GM12878 (cell line): ENCODE measurements around the gene DNAJB6. TPM values are rescaled to one million over a fixed set of nuclear protein-coding genes. Genes with fewer than 3 reads are reported as not detected.

Experiments
- ATAC-seq: fragments of 200-7000 bp; cut with Tn5 transposase; 3 replicates; pipeline ENCODE4 v1.9.1; 2020; ENCODE audit warnings: mild to moderate bottlenecking, moderate library complexity
- BruUV-seq: library from RNA; stranded (reverse); fragments of 400-500 nt; replicated peaks from 2 replicates; lab custom pipeline; 2021; lab: Mats Ljungman, UMichigan
- CTCF ChIA-PET: fragments of 300-600 bp; sonication (Branson Sonifier 250); formaldehyde crosslinking; extraction: SDS; loops from one replicate; lab custom pipeline; 2021; ENCODE audit warnings: inconsistent platforms; lab: Yijun Ruan, JAX
- POLR2A ChIA-PET: fragments of 350-600 bp; formaldehyde crosslinking; extraction: SDS; loops from one replicate; lab custom pipeline; 2021; ENCODE audit warnings: inconsistent platforms; lab: Charles Lee
- RAD21 ChIA-PET: fragments of 300-600 bp; sonication (Branson Sonifier 250); formaldehyde crosslinking; loops from one replicate; lab custom pipeline; 2023; ENCODE audit warnings: antibody characterized with exemption; ENCODE audit not compliant: unreplicated experiment; lab: Charles Lee
- SMC1A ChIA-PET: fragments of 300-600 bp; sonication (Branson Sonifier 250); formaldehyde crosslinking; loops from one replicate; lab custom pipeline; 2023; ENCODE audit not compliant: unreplicated experiment, uncharacterized antibody; lab: Charles Lee
- DNase-seq: peaks from one replicate; pipeline ENCODE4 v3.0.0-alpha.2; 2011; ENCODE audit warnings: low read depth, low spot score
- FAIRE-seq: peaks from 3 replicates; lab custom pipeline; 2011; peaks lifted over from hg19 to GRCh38; lab: Jason Lieb, UNC
- H2AFZ ChIP-seq: 2 replicates; pipeline ENCODE4 v1.6.0; 2011; ENCODE audit warnings: low read depth, low read length, control low read depth; ENCODE audit not compliant: control insufficient read depth
- H3K27ac ChIP-seq: 2 replicates; pipeline ENCODE4 v1.5.1; 2011; ENCODE audit warnings: control low read depth; ENCODE audit not compliant: control insufficient read depth, insufficient read depth
- H3K27me3 ChIP-seq, 2 experiments: replicated peaks in 1 of 2; 2 replicates each; pipeline versions ENCODE4 v1.6.0 to v1.6.1; 2011; ENCODE audit warnings: low read length in 1 of 2; ENCODE audit not compliant: control insufficient read depth in 2 of 2, insufficient read depth in 2 of 2
- H3K36me3 ChIP-seq, 2 experiments: 2 replicates each; pipeline ENCODE4 v1.5.1; 2011; ENCODE audit warnings: low read length in 1 of 2; ENCODE audit not compliant: control insufficient read depth in 2 of 2, insufficient read depth in 2 of 2
- H3K4me1 ChIP-seq: 2 replicates; pipeline ENCODE4 v1.6.1; 2011; ENCODE audit warnings: mild to moderate bottlenecking, low read length, moderate library complexity, mixed read lengths; ENCODE audit not compliant: control insufficient read depth, insufficient read depth
- H3K4me2 ChIP-seq: 2 replicates; pipeline ENCODE4 v1.6.0; 2011; ENCODE audit warnings: control low read depth; ENCODE audit not compliant: control insufficient read depth, insufficient read depth
- H3K4me3 ChIP-seq: fragments of 200-600 bp; sonication (generic); 2 replicates; pipeline ENCODE4 v1.5.1; 2016
- H3K79me2 ChIP-seq: 2 replicates; pipeline ENCODE4 v1.6.0; 2011; ENCODE audit warnings: low read length; ENCODE audit not compliant: control insufficient read depth, insufficient read depth
- H3K9ac ChIP-seq: 2 replicates; pipeline ENCODE4 v1.8.0; 2011; ENCODE audit warnings: low read length, control low read depth, mixed read lengths; ENCODE audit not compliant: control insufficient read depth, insufficient read depth
- H3K9me3 ChIP-seq: replicated peaks from 3 replicates; pipeline ENCODE4 v1.5.1; 2011; ENCODE audit warnings: mild to moderate bottlenecking, low read length; ENCODE audit not compliant: control insufficient read depth, insufficient read depth
- H4K20me1 ChIP-seq: 2 replicates; pipeline ENCODE4 v1.6.0; 2011; ENCODE audit not compliant: control insufficient read depth, insufficient read depth
- ATF7 ChIP-seq: fragments of 450-650 bp; IDR thresholded peaks from 2 replicates; pipeline ENCODE4 v1.6.1; 2016; ENCODE audit warnings: low read depth, mild to moderate bottlenecking
- BACH1 ChIP-seq: fragments of 450-650 bp; IDR thresholded peaks from 2 replicates; pipeline ENCODE4 v1.6.1; 2017; ENCODE audit warnings: mild to moderate bottlenecking, borderline replicate concordance
- NFIC ChIP-seq: IDR thresholded peaks from 2 replicates; pipeline ENCODE4 v1.6.1; 2012; ENCODE audit warnings: low read depth, mild to moderate bottlenecking, inconsistent platforms, low read length, moderate library complexity
- NR2C1 ChIP-seq: fragments of 450-650 bp; IDR thresholded peaks from 2 replicates; pipeline ENCODE4 v1.6.1; 2017; ENCODE audit warnings: antibody characterized with exemption, mild to moderate bottlenecking, moderate library complexity
- TCF7 ChIP-seq: IDR thresholded peaks from 2 replicates; pipeline ENCODE4 v1.6.1; 2014; ENCODE audit warnings: antibody characterized with exemption, borderline replicate concordance
- ZNF274 ChIP-seq: IDR thresholded peaks from one replicate; pipeline ENCODE4 v1.8.0; 2011; ENCODE audit not compliant: insufficient read length, insufficient read depth
- WGBS: methylation state at CpG from one replicate; pipeline ENCODE4 v1.1.6; 2016; ENCODE audit warnings: low lambda C conversion rate; ENCODE audit not compliant: insufficient replicate concordance, insufficient coverage; ENCODE audit errors: missing lambda C conversion rate; 5-methylcytosine and 5-hydroxymethylcytosine counted together
- in situ Hi-C: fragments of 300-500 bp; cut with MboI; formaldehyde crosslinking; loops from 9 replicates; pipeline ENCODE4 v1.14.3; 2018; ENCODE audit warnings: mixed read lengths
- intact Hi-C: fragments of 100-400 bp; cut with micrococcal nuclease; formaldehyde crosslinking; loops from one replicate; pipeline ENCODE4 v1.14.2; 2022; ENCODE audit not compliant: unreplicated experiment
- polyA plus RNA-seq, 11 experiments: library from polyadenylated mRNA; depleted of rRNA in 4 of 11; unstranded in 6 of 11; stranded (reverse) in 5 of 11; fragments of >200 nt; fragmentation: Nextera tagmentation in 4 of 11; fragmentation: Illumina TruSeq in 1 of 11; extraction: Ambion mirVana in 4 of 11; extraction: Trizol in 1 of 11; gene quantifications; 1 replicate in 1 of 11; 2 replicates in 10 of 11; pipeline versions ENCODE4 v1.2.1 to v1.2.3, GENCODE V29; 2011 to 2016; ENCODE audit warnings: inconsistent platforms in 2 of 11, missing spikeins in 2 of 11, low read depth in 1 of 11
- total RNA-seq, 4 experiments: library from RNA; depleted of rRNA in 3 of 4; stranded (reverse); fragments of >200 nt in 3 of 4; fragmentation: Illumina TruSeq in 1 of 4; extraction: Trizol in 1 of 4; gene quantifications; 2 replicates each; pipeline versions ENCODE4 v1.2.1 to v1.2.3, GENCODE V29; 2013 to 2021

The DNAJB6 gene
- total and polyA plus RNA-seq, 10 of the 15 experiments (the other 5 are each of a cell fraction or from before 2014, with no cell fraction given) = 34.5 to 117 (median 53.1) TPM

DNA sequence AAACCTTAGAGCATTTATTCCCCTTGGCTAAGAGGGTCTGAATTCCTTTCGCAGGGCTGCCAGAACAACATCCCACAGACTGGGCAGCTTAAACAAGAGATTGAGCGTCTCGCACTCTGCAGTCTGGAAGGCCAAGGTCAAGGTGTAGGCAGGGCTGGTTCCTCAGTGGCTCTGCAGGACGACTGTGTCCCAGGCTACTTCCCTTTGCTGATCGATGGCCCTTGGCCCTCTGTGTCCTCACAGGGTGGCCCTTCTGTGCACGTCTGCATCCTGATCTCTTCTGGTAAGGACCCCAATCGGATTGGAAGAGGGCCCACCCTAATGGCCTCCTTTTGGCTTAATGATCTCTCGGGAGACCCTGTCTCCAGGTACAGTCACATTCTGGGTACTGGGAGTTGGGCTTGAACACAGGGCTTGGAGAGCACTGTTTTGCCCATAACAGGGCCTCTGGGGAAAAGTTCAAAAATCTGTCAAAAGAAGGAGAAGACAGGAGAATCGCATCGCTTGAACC, 35.1 kb upstream of the DNAJB6 start:
- no peaks in the 10 kb centered on the region for H3K79me2 ChIP-seq
- peak overlapping the region; percentile 87 for H3K27ac ChIP-seq
- H3K4me2 ChIP-seq = peak overlapping the region; percentile 86
- SMC1A ChIA-PET = interaction anchor here (0.8 to 1.8 kb wide), 4 partner anchors 16 to 52 kb away, joined by 3 to 4 read pairs (median 3); no protein-coding TSS in a partner anchor
- H3K4me1 ChIP-seq = peaks cover 16% of the 10 kb centered on the region
- RAD21 ChIA-PET = interaction anchor here (0.9 kb wide), 1 partner anchor 27 kb away, joined by 3 read pairs; no protein-coding TSS in a partner anchor
- 0 out of 2 replicates have a peak overlapping the region, but pooled peaks have one; percentile 14 for H3K4me3 ChIP-seq
- 38% methylated on average over 10 of the region's 10 CpGs for WGBS
- H3K9ac ChIP-seq = peak overlapping the region; percentile 70; the same call in 1 of the 2 replicates
- peak overlapping the region; percentile 95 for H2AFZ ChIP-seq
- no peaks in the 10 kb centered on the region for H3K27me3 ChIP-seq
- no peaks in the 10 kb centered on the region for H4K20me1 ChIP-seq
- BruUV-seq = no TSS peak
- intact Hi-C loops (loop anchor here (2.0 kb wide), 1 partner anchor 39 kb away; no protein-coding TSS in a partner anchor), in situ Hi-C loops (no loop called here)
- DNase-seq = no peak
- CTCF ChIA-PET = interaction anchor here (2.6 kb wide), 1 partner anchor 38 kb away, joined by 11 read pairs; no protein-coding TSS in a partner anchor
- H3K36me3 ChIP-seq = no peaks in the 10 kb centered on the region
- ATAC-seq = peak; percentile 4; the same call in 2 of the 3 replicates
- H3K9me3 ChIP-seq = no peaks in the 10 kb centered on the region
- FAIRE-seq = no peak
- no peak for TF ChIP-seq TCF7
- POLR2A ChIA-PET = interaction anchor here (0.5 kb wide), 1 partner anchor 25 kb away, joined by 3 read pairs; no protein-coding TSS in a partner anchor

DNA sequence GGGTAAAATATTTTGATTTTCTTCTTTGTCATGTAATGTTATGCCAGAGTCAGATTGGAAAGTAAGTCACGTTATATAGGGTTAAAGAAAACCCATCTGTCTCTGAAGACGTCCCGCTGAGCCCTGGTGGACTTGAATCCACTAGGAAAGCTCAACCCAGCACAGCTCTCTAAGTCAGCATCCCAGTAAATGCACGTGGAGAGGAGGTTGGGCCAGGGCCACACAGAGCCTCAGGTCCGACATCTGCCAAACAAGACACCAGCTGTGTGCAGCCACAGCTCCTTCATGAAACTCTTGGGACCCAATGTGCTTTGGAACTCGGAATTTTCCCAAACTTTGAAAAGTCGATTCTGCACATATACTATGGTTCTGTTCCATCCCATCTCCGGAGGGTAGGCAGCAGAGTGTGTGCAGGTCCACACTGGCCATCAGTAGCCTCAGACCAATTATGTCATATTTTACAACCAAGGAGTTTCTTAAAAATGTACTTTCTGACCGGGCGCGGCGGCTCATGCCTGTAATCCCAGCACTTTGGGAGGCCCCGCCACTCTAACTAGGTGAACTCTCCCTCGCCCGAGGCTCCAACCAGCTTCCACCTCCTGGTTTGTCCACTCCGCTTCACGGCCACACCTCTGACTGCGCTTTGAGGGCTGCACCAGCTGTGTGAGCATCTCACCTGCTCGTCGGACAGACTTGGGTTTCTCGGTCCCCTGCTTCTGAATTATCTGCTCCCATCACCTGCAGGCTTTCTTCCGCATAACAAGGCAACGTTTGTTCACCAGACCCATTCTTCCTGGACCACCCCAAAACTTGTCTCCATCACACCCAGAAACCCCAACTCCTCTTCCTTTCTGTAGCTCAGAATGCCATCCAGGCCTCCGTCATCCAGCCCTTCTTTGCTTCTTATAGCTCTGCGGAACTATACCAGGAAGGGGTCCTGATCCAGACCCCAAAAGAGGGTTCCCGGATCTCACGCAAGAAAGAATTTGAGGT, 29.7 kb upstream of the DNAJB6 start:
- Histone ChIP-seq H4K20me1 (no peaks in the 10 kb centered on the region), H3K27me3 (no peaks in the 10 kb centered on the region), H3K4me1 (peaks cover 6% of the 10 kb centered on the region), H3K79me2 (no peaks in the 10 kb centered on the region), H3K4me3 (no peak overlapping the region), H2AFZ (no peak overlapping the region), H3K36me3 (no peaks in the 10 kb centered on the region), H3K27ac (no peak overlapping the region), H3K4me2 (no peak overlapping the region), H3K9ac (no peak overlapping the region), H3K9me3 (no peaks in the 10 kb centered on the region)
- DNase-seq (no peak), FAIRE-seq (no peak), ATAC-seq (no peak)
- WGBS = 87% methylated on average over 27 of the region's 27 CpGs
- ChIA-PET RAD21 (no interaction called here), SMC1A (interaction anchor here (0.6 to 1.2 kb wide), 2 partner anchors 32 to 168 kb away, joined by 3 read pairs; no protein-coding TSS in a partner anchor), CTCF (interaction anchor here (0.5 to 0.6 kb wide), 2 partner anchors 23 to 80 kb away, joined by 3 read pairs; no protein-coding TSS in a partner anchor), POLR2A (no interaction called here)
- TF ChIP-seq NR2C1 (no peak), ZNF274 (no peak), BACH1 (no peak), NFIC (no peak), ATF7 (no peak)
- BruUV-seq = no TSS peak
- intact Hi-C loops (no loop called here), in situ Hi-C loops (no loop called here)
